HuH-7 (cell line): ENCODE data around the gene AK5.
"Not testable (repeated sequence)": the region's sequence is repeated elsewhere in the genome, so short reads cannot be mapped to it uniquely, and the experiment has no call there.

Source experiments
- DNase-seq: peaks from one replicate; pipeline ENCODE4 v3.0.0; 2011; ENCODE audit warnings: low spot score

Gene AK5

GRCh38 chr1:77287535-77287934 lies 5.7 kb downstream of the AK5 start:
- DNase-seq: no peak

GRCh38 chr1:77288275-77288674 lies 6.5 kb downstream of the AK5 start:
- DNase-seq: no peak

- no peak for DNase-seq
These were observed 8.8 kb downstream of the AK5 start for GRCh38 chr1:77290576-77290975.

GRCh38 chr1:77292551-77292950 lies 10.7 kb downstream of the AK5 start:
- DNase-seq: no peak

GRCh38 chr1:77300566-77300965 lies 18.7 kb downstream of the AK5 start:
- no peak for DNase-seq

- no peak for DNase-seq
These were observed 21.6 kb downstream of the AK5 start for GRCh38 chr1:77303387-77303786.

GRCh38 chr1:77308889-77309621 lies 27.2 kb downstream of the AK5 start:
- DNase-seq: no peak

- DNase-seq: no peak
These were observed 29.1 kb downstream of the AK5 start for GRCh38 chr1:77310924-77311323.

- not testable (repeated sequence) for DNase-seq
These were observed 30.5 kb downstream of the AK5 start for GRCh38 chr1:77312364-77312763.

GRCh38 chr1:77313491-77313890 lies 31.7 kb downstream of the AK5 start:
- DNase-seq: peak; percentile 17

GRCh38 chr1:77316006-77316405 lies 34.2 kb downstream of the AK5 start:
- DNase-seq: no peak

GRCh38 chr1:77316966-77317365 lies 35.1 kb downstream of the AK5 start:
- no peak for DNase-seq

GRCh38 chr1:77319036-77319705 lies 37.4 kb downstream of the AK5 start:
- no peak for DNase-seq

GRCh38 chr1:77322061-77322900 lies 40.5 kb downstream of the AK5 start:
- no peak for DNase-seq

- DNase-seq: no peak
These were observed 51.7 kb downstream of the AK5 start for GRCh38 chr1:77333501-77333900.

GRCh38 chr1:77336729-77337128 lies 54.9 kb downstream of the AK5 start:
- no peak for DNase-seq

GRCh38 chr1:77339326-77339725 lies 57.5 kb downstream of the AK5 start:
- no peak for DNase-seq

- DNase-seq: no peak
These were observed 59.4 kb downstream of the AK5 start for GRCh38 chr1:77341195-77341594.

GRCh38 chr1:77342745-77343144 lies 60.9 kb downstream of the AK5 start:
- DNase-seq: no peak

GRCh38 chr1:77347646-77348045 lies 65.8 kb downstream of the AK5 start:
- no peak for DNase-seq

GRCh38 chr1:77348549-77348948 lies 66.7 kb downstream of the AK5 start:
- no peak for DNase-seq

- no peak for DNase-seq
These were observed 67.5 kb downstream of the AK5 start for GRCh38 chr1:77349275-77349674.
